PC-9 (cell line): ENCODE measurements around the gene PER2. TPM values are rescaled to one million over a fixed set of nuclear protein-coding genes. Genes with fewer than 3 reads are reported as not detected.

ENCODE experiments used
- BruUV-seq: library from RNA; stranded (reverse); fragments of 400-500 nt; replicated peaks from 2 replicates; lab custom pipeline; 2021; lab: Mats Ljungman, UMichigan
- CTCF ChIA-PET: fragments of 300-600 bp; sonication (Branson Sonifier 250); formaldehyde crosslinking; loops from one replicate; lab custom pipeline; 2022; ENCODE audit warnings: antibody characterized with exemption; lab: Charles Lee
- POLR2A ChIA-PET: fragments of 300-600 bp; sonication (Branson Sonifier 250); formaldehyde crosslinking; loops from one replicate; lab custom pipeline; 2022; ENCODE audit warnings: antibody characterized with exemption; ENCODE audit not compliant: unreplicated experiment; lab: Charles Lee
- DNase-seq, 2 experiments: peaks; one replicate each; pipeline versions ENCODE4 v3.0.0 to v3.0.0-alpha.2; 2015 to 2022; ENCODE audit warnings: mixed read lengths in 1 of 2
- H2AFZ ChIP-seq: fragments of 200-600 bp; sonication (generic); 2 replicates; pipeline ENCODE4 v1.8.1; 2017; ENCODE audit warnings: antibody characterized with exemption
- H3F3A ChIP-seq: fragments of 200-600 bp; sonication (generic); 2 replicates; pipeline ENCODE4 v1.8.1; 2017; ENCODE audit warnings: antibody characterized with exemption, mild to moderate bottlenecking, low read depth; ENCODE audit not compliant: insufficient read depth
- H3K27ac ChIP-seq: fragments of 200-600 bp; sonication (generic); 2 replicates; pipeline ENCODE4 v1.6.1; 2016; ENCODE audit warnings: mixed run types
- H3K27me3 ChIP-seq: fragments of 200-600 bp; sonication (generic); 2 replicates; pipeline ENCODE4 v1.6.1; 2016; ENCODE audit warnings: low read depth, mixed run types; ENCODE audit not compliant: insufficient read depth
- H3K36me3 ChIP-seq: fragments of 200-600 bp; sonication (generic); 2 replicates; pipeline ENCODE4 v1.6.1; 2016; ENCODE audit warnings: low read depth, mixed run types
- H3K4me1 ChIP-seq: fragments of 200-600 bp; sonication (generic); replicated peaks from 2 replicates; pipeline ENCODE4 v1.6.1; 2016; ENCODE audit warnings: mixed run types; ENCODE audit not compliant: insufficient read depth
- H3K4me2 ChIP-seq: fragments of 200-600 bp; sonication (generic); 2 replicates; pipeline ENCODE4 v1.6.1; 2017; ENCODE audit warnings: mixed run types
- H3K4me3 ChIP-seq: fragments of 200-600 bp; sonication (generic); 2 replicates; pipeline ENCODE4 v1.6.1; 2016; ENCODE audit warnings: mixed run types
- H3K79me2 ChIP-seq: fragments of 200-600 bp; sonication (generic); 2 replicates; pipeline ENCODE4 v1.6.1; 2017; ENCODE audit warnings: low read depth, mixed run types
- H3K9me2 ChIP-seq: fragments of 200-600 bp; sonication (generic); 2 replicates; pipeline ENCODE4 v1.8.1; 2017; ENCODE audit warnings: mild to moderate bottlenecking; ENCODE audit not compliant: insufficient read depth
- H3K9me3 ChIP-seq: fragments of 200-600 bp; sonication (generic); 2 replicates; pipeline ENCODE4 v1.8.1; 2016; ENCODE audit warnings: low read depth; ENCODE audit not compliant: insufficient read depth
- H4K20me1 ChIP-seq: fragments of 200-600 bp; sonication (generic); 2 replicates; pipeline ENCODE4 v1.8.1; 2017; ENCODE audit not compliant: insufficient read depth
- EZH2 ChIP-seq: fragments of 200-600 bp; sonication (generic); IDR thresholded peaks from 2 replicates; pipeline ENCODE4 v1.8.0; 2017; ENCODE audit warnings: antibody characterized with exemption, low read depth
- intact Hi-C: fragments of 100-400 bp; cut with micrococcal nuclease; formaldehyde crosslinking; loops from one replicate; pipeline ENCODE4 v1.10.0; 2022; ENCODE audit not compliant: unreplicated experiment
- total RNA-seq: library from RNA; stranded (reverse); gene quantifications from 2 replicates; pipeline ENCODE4 v1.2.3, GENCODE V29; 2021
- TF ChIP-seq, protein P1 (sequence below): fragments of 200-600 bp; sonication (generic); conservative IDR thresholded peaks from 2 replicates; pipeline ENCODE4 v1.6.1; 2017; ENCODE audit warnings: mixed run types, antibody characterized with exemption, mild to moderate bottlenecking, moderate library complexity

The PER2 gene
- total RNA-seq, 1 experiment from 2014 or later = 18.9 TPM

DNA sequence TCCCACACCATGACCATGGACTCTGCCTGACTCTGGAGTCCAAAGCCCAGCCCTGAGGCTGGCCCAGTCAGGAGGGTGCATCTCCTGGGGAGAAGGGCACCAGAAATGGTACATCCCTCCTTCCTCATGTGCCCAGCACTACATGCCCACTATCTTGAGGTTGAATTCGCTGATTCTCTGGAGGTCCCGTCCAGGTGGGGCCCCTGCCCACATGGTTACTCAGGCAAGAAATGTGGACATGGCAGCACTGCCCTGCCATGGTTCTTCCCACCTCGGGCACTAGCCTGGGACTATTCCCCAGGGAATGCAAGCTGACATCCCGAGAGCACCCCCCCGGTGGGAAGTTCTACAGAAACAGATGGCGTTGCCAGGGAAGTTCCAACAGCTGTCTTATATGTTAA is 33.3 kb downstream of the PER2 start:
- no peaks in the 10 kb centered on the region for H3K9me2 ChIP-seq
- no peak overlapping the region for H3K27ac ChIP-seq
- H3K9me3 ChIP-seq = no peaks in the 10 kb centered on the region
- H3K79me2 ChIP-seq = no peaks in the 10 kb centered on the region
- H3K4me1 ChIP-seq = 0 out of 2 replicates have a peak, but pooled peaks cover 5% of the 10 kb centered on the region
- H4K20me1 ChIP-seq = no peaks in the 10 kb centered on the region
- intact Hi-C loops = loop anchor here (5.0 to 10.0 kb wide), 3 partner anchors 82 to 740 kb away; partner anchors contain the start of gene RAB17
- ChIA-PET CTCF (interaction anchor here (0.6 kb wide), 1 partner anchor 554 kb away, joined by 22 read pairs; no protein-coding TSS in a partner anchor), POLR2A (no interaction called here)
- BruUV-seq = no TSS peak
- no peaks in the 10 kb centered on the region for H3K27me3 ChIP-seq
- no peak overlapping the region for H2AFZ ChIP-seq
- TF ChIP-seq, protein P1, sequence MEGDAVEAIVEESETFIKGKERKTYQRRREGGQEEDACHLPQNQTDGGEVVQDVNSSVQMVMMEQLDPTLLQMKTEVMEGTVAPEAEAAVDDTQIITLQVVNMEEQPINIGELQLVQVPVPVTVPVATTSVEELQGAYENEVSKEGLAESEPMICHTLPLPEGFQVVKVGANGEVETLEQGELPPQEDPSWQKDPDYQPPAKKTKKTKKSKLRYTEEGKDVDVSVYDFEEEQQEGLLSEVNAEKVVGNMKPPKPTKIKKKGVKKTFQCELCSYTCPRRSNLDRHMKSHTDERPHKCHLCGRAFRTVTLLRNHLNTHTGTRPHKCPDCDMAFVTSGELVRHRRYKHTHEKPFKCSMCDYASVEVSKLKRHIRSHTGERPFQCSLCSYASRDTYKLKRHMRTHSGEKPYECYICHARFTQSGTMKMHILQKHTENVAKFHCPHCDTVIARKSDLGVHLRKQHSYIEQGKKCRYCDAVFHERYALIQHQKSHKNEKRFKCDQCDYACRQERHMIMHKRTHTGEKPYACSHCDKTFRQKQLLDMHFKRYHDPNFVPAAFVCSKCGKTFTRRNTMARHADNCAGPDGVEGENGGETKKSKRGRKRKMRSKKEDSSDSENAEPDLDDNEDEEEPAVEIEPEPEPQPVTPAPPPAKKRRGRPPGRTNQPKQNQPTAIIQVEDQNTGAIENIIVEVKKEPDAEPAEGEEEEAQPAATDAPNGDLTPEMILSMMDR = no peak
- no peak for TF ChIP-seq EZH2
- 0 out of 2 replicates have a peak, but pooled peaks cover 5% of the 10 kb centered on the region for H3K36me3 ChIP-seq
- H3K4me3 ChIP-seq = no peak overlapping the region
- no peak overlapping the region for H3K4me2 ChIP-seq
- peaks cover 5% of the 10 kb centered on the region; the same call in 1 of the 2 replicates for H3F3A ChIP-seq
- DNase-seq = no peak

DNA sequence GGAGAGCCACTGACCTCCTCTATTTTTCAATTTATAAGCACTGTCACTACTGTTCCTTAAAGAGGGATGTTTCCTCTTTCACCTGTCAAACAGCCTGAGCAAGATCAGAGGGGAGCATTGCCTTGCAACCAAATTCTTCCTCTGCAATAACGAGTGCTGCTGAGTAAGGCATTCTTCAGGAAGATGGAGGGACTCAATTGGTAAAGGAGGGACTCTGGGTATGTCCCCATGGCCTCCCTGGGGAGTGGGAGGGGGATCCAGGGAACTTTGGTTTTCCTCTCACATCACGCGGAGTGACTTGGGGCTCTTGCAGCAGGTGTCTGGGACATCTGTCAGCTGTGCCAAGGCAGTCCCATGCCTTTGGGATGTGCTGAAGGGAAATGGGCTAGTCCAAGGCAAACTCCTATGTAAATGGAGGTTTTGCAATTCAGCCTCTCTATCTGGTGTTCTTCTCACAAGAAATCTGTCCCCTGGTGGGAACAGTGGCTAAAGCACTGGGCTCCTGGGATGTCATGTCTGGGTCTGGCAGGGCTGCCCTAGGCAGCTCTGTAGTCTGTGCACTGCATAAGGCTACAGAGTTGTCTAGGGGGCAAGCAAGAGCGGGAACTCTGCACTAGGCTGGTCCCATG is 34.2 kb downstream of the PER2 start:
- H3K4me3 ChIP-seq = no peak overlapping the region
- intact Hi-C loops = loop anchor here (10.0 kb wide), 1 partner anchor 739 kb away; no protein-coding TSS in a partner anchor
- H3K9me2 ChIP-seq = no peaks in the 10 kb centered on the region
- no peaks in the 10 kb centered on the region for H3K27me3 ChIP-seq
- DNase-seq = no peak
- TF ChIP-seq, protein P1 = no peak
- TF ChIP-seq EZH2 = no peak
- BruUV-seq = no TSS peak
- H4K20me1 ChIP-seq = no peaks in the 10 kb centered on the region
- no peak overlapping the region for H3K27ac ChIP-seq
- H3K4me2 ChIP-seq = no peak overlapping the region
- H3F3A ChIP-seq = no peaks in the 10 kb centered on the region
- 0 out of 2 replicates have a peak, but pooled peaks cover 5% of the 10 kb centered on the region for H3K36me3 ChIP-seq
- ChIA-PET POLR2A (no interaction called here), CTCF (interaction anchor here (0.6 kb wide), 1 partner anchor 555 kb away, joined by 22 read pairs; no protein-coding TSS in a partner anchor)
- H3K79me2 ChIP-seq = no peaks in the 10 kb centered on the region
- no peaks in the 10 kb centered on the region for H3K4me1 ChIP-seq
- H3K9me3 ChIP-seq = no peaks in the 10 kb centered on the region
- no peak overlapping the region for H2AFZ ChIP-seq

DNA sequence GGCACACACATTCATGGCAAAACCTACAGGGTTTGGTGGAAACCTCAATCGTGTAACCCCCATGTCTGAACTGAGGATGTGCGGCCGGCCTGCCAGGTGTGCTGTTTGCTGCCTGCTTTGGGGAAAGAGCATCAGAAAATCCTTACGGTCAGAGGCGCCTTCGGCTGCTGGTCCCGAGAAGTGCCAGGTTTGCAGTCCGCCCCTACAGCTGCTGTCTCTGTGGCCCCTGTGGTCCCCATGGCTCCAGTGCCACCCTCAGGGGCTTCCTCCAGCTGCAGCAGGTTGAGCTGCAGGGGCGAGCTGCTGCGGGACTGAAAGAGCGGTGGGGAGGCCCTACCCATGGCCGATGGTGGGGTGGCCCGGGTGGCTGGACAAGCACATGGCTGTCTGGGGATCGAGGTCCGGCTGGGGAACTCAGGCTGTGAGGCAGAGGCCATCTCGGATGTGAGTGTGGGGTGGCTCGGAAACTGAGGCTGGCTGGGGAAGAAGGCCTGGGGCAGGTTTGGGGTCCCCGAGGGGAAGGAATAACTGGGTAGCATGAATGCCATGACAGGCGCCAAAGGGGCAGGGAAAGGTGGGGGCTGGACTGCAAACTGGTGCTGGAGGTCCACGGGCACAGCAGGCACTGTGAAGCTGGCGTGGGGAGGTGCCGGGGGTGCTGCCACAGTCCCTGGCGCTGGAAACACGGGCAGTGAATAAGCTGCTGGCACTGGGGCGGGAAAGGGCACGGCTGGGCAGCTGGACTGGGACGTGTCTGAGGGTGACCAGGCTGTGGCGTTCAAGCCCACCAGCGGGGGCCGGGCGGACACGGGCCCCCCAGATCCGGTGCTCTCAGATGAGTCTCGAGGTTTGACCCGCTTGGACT is 35.4 kb downstream of the PER2 start:
- ChIA-PET POLR2A (interaction anchor here (0.7 kb wide), 1 partner anchor 89 kb away, joined by 5 read pairs; no protein-coding TSS in a partner anchor), CTCF (interaction anchor here (0.6 kb wide), 1 partner anchor 1821 kb away, joined by 6 read pairs; no protein-coding TSS in a partner anchor)
- H3K4me2 ChIP-seq = no peak overlapping the region
- BruUV-seq = no TSS peak
- H3K4me3 ChIP-seq = no peak overlapping the region
- H3K9me3 ChIP-seq = no peaks in the 10 kb centered on the region
- intact Hi-C loops = loop anchor here (10.0 kb wide), 1 partner anchor 738 kb away; no protein-coding TSS in a partner anchor
- no peaks in the 10 kb centered on the region for H3K79me2 ChIP-seq
- H3F3A ChIP-seq = no peaks in the 10 kb centered on the region
- H2AFZ ChIP-seq = no peak overlapping the region
- no peaks in the 10 kb centered on the region for H3K27me3 ChIP-seq
- TF ChIP-seq, protein P1 = no peak
- no peak for TF ChIP-seq EZH2
- 0 out of 2 replicates have a peak, but pooled peaks cover 5% of the 10 kb centered on the region for H3K36me3 ChIP-seq
- no peaks in the 10 kb centered on the region for H3K4me1 ChIP-seq
- no peaks in the 10 kb centered on the region for H3K9me2 ChIP-seq
- H4K20me1 ChIP-seq = no peaks in the 10 kb centered on the region
- no peak overlapping the region for H3K27ac ChIP-seq
- DNase-seq = no peak
